Measurements from ENCODE around the gene GJD2.

GJD2 gene

DNA sequence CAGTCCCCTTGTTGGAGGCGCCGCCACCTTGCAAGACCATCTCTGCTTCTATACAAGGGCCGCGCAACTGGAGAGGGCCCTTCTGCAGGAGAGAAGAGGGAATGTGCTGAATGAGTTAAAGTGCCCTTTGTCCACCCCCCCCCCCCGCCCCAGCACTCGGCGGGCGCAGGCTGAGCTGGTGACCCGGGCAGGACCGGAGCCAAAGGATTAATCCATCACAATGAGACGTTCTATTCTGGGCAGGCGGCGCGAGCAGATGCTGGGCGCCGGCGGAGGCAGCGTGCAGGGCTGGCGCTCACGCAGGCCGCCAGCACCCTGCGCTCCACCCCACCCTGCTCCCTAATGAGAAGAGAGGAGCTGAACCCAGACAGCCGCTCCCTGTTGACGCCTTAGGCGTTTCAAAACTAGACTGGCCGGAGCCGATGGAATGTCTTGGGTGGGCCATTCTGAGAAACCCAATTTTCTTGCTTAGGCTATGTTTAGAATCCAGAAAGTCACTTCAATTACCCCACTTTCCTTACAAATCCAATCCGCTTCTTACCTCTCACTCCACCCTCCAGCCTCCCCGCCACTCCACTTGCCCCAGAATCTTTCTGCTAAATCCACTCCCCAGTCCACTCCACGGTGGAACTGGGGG is 32.9 kb downstream of the GJD2 start:
- DNase-seq: no peak

DNA sequence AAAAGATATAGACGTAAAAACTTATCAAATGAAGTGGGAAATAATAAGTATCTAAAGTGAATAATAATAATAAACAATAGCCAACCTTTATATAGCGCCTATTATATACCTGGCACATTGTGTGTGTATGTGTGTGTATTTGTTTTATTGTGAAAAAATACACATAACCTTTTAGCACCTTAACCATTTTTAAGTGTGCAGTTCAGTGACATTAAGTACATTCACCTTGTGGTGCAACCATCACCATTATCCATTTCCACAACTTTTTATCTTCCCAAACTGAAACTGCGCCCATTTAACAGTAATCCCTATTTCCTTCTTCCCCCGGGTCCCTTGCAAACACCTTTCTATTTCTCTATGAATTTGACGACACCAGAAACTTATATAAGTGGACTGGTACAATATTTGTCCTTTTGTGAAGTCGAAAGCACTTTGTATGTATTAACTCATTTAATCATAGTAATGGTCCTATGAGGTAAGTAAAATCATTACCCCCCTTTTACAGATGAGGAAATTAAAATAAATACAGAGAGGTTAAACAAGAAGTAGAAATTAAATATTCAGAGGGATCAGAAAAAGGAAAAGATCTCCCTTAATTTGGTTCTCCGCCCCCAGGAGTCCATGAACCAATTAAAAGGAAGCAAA is 33.5 kb downstream of the GJD2 start:
- no peak for DNase-seq

DNA sequence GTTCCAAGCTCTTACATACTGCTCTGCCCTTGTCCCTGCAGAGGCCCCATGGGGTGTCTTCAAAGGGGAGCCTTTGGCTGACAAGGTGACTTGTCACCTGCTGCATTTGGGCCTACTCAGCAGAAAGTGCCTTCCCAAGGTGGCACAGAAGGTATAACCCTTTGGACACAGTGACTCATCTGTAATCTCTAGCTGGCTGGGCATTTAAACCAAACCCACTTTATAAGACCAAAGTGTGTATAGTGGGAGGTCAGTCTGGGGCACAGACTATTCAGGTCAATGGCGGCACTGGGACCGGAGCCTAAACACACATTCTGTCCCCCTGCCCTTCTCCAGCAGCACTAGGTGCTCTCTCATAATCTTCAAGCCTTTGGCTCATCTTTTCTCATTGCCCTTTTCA is 35.1 kb downstream of the GJD2 start:
- DNase-seq: no peak

DNA sequence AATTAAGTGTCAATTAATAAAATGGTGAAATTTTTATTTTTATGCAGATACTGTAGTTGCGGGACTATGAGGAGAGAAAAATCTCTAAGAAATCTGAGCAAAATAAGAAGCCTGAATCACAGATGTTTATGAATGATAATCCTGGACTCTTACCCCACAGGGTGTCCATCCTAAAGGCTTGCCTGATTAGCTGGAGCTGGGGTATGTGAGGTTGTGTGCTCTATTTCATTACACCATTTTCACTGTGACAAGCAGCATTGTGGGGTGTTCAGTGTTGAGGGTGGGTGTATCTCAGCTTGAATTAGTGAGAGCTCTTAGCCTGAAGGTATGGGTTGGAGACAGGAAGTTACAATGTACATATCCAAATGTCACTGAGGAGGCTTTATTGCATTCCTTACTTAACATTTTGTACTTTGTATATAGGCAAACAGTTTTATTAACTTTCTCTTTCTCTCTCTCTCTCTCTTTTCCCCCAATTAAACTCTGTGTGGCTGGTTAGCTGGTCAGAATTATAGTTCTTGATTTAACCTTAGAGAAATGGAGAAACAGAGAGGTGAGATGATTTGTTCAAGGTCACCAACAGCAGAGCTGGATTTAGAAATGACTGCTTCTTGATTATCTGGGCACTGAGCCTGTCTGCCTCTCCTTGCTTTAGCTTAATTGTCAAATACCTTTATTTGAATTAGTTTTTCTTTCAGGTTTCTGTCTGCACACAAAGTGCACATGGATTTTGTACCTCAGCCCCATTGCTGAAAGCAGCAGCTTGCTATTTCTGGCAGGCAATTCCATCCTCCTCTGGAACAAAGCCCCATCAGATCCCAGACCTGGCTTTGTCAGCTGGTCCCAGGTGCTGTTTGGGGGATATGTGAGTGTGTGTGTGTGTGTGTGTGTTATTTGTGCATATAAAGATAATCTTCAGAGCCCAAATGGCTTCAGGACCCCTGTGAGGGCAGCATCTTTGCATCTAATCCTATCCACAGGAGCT is 35.8 kb downstream of the GJD2 start:
- DNase-seq: no peak

DNA sequence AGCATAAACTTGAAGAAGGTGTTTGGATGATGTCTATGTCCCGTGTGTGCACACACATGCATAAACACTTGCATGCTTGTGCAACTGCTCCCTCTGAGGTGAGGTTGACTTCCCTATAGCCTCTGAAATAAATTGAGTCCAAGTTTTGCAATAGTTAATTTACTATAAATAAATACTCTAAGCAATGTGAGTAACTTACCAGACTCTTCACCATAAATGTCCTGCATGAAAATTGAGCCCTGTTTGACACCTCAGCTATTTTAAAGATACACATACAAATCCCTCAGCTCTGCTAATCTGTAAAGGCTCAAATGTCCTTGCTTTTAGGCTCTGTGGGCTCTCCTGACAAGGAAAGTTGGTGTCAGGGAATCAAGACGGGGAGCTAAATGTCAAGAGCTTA is 37.1 kb downstream of the GJD2 start:
- DNase-seq: no peak

DNA sequence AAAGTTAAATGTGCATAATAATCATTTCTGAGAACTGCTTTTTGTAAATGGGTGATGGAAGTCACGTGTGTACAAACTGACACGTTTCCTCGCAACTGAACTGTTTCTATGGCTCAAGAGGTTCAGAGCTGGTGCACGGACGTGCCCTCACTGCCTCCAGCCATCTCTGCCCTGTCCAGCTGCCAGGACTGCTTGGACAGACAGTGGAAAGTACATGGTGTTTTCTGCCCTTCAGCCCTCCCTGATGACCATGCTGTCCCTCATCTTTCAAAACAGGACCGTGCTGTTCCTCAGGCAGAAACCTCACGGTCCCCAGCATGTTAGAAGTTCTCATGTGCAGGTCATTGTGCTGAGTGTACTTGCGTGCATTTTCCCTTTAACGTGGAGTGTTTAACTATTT is 38.7 kb downstream of the GJD2 start:
- DNase-seq: no peak

DNA sequence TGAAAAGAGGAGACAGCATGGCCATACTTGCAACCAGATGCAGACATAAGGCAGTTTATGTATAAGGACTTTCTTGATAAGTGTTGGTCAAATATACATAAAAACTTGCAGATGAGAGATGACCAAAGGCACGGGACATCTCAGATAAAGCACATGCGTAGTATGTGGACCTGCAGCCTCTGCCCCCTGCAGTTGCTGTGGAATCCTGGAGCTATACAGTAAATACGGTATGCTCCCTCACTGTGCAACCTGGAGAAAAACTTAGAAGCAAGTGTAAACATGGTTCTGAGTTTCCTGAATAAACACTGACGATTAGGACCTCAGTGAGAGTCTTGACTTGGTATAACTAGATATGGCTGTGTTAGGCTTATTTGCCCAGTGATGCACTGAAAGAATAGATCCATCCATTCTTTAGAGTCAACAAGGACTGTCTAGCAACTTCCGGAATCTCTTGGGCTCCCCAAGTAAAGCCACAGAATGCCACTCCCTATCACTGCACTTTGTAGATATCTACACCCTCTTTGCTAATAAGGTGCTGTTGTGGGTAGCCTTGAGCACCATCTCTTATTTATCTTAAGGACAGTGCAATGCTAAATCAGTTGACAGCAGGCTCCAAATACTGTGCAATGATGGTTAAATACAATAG is 40.2 kb downstream of the GJD2 start:
- no peak for DNase-seq

DNA sequence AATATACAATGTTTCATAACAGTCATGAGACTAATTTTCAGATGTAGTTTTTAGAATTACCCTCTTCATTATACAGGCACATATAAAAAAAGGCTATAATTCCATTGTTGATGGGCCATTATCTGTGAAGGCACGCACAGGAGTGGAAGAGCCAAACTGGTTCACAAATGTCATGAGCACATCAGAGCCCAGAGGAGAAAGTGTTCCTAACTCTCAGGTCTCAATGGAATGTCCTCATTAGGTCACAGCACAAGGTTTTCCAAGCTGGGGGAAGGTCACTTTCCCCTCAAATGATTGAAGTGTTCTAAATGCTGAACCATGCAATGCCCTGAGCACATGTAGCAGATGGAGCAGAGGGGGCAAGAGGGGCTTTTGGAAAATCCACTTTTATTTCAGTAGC is 41.2 kb downstream of the GJD2 start:
- no peak for DNase-seq

DNA sequence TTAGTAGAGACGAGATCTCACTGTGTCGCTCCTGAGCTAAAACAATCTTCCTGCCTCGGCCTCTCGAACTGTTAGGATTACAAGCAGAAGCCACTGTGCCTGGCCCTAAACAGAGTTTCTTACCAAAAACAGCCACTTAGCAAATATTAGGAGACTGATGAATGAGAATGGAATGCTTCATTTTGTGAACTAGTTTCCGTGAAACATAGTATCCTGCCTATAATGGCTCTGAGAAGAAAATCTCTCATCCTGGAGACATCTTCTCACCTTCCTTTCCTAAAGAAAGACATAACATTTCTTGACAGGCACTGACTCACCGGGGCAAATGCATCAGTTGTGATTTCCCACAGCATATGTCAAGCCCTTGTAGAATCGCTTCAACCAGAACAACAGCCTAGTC is 44.9 kb downstream of the GJD2 start:
- no peak for DNase-seq

DNA sequence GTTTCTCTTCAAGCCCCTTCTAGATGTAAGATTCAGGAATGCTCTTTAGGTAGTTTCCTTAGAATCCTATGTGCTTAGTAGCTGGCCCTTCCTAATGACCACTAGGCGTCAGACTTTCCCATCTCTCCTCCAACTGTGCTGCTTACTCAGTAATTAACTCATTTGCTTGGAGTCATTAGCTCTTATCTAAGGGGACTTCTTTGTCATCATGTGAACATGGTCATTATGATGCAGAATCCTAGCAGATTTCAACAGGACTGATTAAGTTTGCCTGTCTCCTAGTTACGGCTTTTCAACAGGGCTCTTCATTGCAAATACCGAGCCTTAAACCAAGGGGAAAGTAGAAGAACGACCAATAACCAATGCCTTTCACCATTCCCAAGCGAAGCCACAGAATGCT is 46.4 kb downstream of the GJD2 start:
- DNase-seq: no peak

DNA sequence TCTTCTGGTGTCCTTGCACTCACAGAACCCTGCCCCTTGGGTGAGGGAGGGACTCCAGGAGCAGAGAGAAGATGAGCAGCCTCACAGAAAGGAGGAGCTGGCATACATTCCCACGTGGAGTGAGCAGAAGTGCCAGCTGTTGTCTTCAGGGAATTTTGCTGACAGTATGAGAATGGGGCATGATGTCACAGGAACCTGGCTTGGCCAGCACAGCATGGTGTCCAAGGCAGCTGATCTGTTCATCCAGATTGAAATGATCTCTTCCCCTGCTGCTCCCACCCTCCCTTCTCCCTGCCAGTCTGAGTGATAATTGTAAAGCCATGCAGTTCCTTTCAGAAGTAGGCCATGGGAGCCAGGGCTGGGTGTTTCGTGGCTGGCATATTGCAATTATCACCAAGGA is 53.3 kb downstream of the GJD2 start:
- DNase-seq: no peak

Measured in CD4-positive, alpha-beta T cell treated with Interleukin-17A for 1 hour (primary cell).